B cell (primary cell): ENCODE results near the gene FBN2.
"Not testable (repeated sequence)": the region's sequence is repeated elsewhere in the genome, so short reads cannot be mapped to it uniquely, and the experiment has no call there.

Experiments used
- EZH2 ChIP-seq: IDR thresholded peaks from 2 replicates; pipeline ENCODE4 v1.6.1; 2012; ENCODE audit warnings: borderline replicate concordance, low read depth, mild to moderate bottlenecking, moderate library complexity, low read length; ENCODE audit not compliant: insufficient read depth, poor library complexity, severe bottlenecking
- TF ChIP-seq, protein P1 (sequence below): fragments of 200-600 bp; IDR thresholded peaks from one replicate; pipeline ENCODE4 v1.8.0; 2022; ENCODE audit warnings: antibody characterized with exemption, mild to moderate bottlenecking

DNA sequence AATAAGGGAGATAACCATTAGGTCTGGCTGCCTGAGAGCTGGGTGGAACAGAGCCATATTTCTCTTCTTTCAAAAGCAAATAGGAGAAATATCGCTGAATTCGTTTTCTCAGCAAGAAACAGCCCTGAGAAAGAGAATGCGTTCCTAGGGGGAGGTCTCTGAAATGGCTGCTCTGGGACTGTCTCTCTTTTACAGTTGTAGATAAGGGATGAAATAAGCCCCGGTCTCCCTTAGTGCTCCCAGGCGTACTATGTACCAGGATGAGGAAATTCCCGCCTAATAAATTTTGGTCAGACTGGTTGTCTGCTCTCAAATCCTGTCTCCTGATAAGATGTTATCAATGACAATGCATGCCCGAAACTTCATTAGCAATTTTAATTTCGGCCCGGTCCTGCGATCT is 90.8 kb downstream of the FBN2 start:
- TF ChIP-seq, protein P1, sequence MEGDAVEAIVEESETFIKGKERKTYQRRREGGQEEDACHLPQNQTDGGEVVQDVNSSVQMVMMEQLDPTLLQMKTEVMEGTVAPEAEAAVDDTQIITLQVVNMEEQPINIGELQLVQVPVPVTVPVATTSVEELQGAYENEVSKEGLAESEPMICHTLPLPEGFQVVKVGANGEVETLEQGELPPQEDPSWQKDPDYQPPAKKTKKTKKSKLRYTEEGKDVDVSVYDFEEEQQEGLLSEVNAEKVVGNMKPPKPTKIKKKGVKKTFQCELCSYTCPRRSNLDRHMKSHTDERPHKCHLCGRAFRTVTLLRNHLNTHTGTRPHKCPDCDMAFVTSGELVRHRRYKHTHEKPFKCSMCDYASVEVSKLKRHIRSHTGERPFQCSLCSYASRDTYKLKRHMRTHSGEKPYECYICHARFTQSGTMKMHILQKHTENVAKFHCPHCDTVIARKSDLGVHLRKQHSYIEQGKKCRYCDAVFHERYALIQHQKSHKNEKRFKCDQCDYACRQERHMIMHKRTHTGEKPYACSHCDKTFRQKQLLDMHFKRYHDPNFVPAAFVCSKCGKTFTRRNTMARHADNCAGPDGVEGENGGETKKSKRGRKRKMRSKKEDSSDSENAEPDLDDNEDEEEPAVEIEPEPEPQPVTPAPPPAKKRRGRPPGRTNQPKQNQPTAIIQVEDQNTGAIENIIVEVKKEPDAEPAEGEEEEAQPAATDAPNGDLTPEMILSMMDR, result not testable (repeated sequence)
- not testable (repeated sequence) for TF ChIP-seq EZH2
